BJ (cell line): ENCODE data around the gene SDHC. TPM values are rescaled to one million over a fixed set of nuclear protein-coding genes. Genes with fewer than 3 reads are reported as not detected.

Experiments
- CTCF ChIA-PET: fragments of 350-600 bp; formaldehyde crosslinking; extraction: SDS; loops from one replicate; lab custom pipeline; 2021; ENCODE audit warnings: antibody characterized with exemption, inconsistent platforms; lab: Yijun Ruan, JAX
- POLR2A ChIA-PET: fragments of 300-600 bp; sonication (Branson Sonifier 250); formaldehyde crosslinking; extraction: SDS; loops from one replicate; lab custom pipeline; 2021; ENCODE audit warnings: antibody characterized with exemption; lab: Charles Lee
- DNase-seq: peaks from one replicate; pipeline ENCODE4 v3.0.0-alpha.2; 2011; ENCODE audit warnings: low read depth
- H3K27me3 ChIP-seq: 2 replicates; pipeline ENCODE4 v1.6.0; 2011; ENCODE audit warnings: low read length; ENCODE audit not compliant: control insufficient read depth, insufficient read depth
- H3K36me3 ChIP-seq: 2 replicates; pipeline ENCODE4 v1.5.1; 2011; ENCODE audit warnings: low read length; ENCODE audit not compliant: control insufficient read depth, insufficient read depth
- H3K4me3 ChIP-seq: 2 replicates; pipeline ENCODE4 v1.5.1; 2011; ENCODE audit warnings: low read depth, mild to moderate bottlenecking, control low read depth, low read length
- CTCF ChIP-seq: IDR thresholded peaks from 2 replicates; pipeline ENCODE4 v1.5.1; 2011; ENCODE audit warnings: low read depth, mild to moderate bottlenecking, control low read depth, inconsistent platforms, low read length, moderate library complexity; ENCODE audit not compliant: insufficient read depth
- polyA plus RNA-seq: library from polyadenylated mRNA; depleted of rRNA; stranded (reverse); fragments of >200 nt; gene quantifications from 2 replicates; pipeline ENCODE4 v1.2.3, GENCODE V29; 2011

The SDHC gene
- polyA plus RNA-seq, 1 experiment: 275 TPM

GRCh38 chr1:161267321-161267720 lies 46.9 kb upstream of the SDHC start:
- CTCF ChIA-PET: interaction anchor here (0.9 to 1.0 kb wide), 2 partner anchors 24 to 39 kb away, joined by 4 to 5 read pairs; no protein-coding TSS in a partner anchor
- no peak for TF ChIP-seq CTCF
- no peak for DNase-seq
- POLR2A ChIA-PET: no interaction called here
- Histone ChIP-seq H3K27me3 (no peaks in the 10 kb centered on the region; the same call in none of the 2 replicates), H3K36me3 (no peaks in the 10 kb centered on the region), H3K4me3 (no peak overlapping the region)

- no peaks in the 10 kb centered on the region for H3K36me3 ChIP-seq
- TF ChIP-seq CTCF: no peak
- H3K27me3 ChIP-seq: no peaks in the 10 kb centered on the region; the same call in 1 of the 2 replicates
- DNase-seq: no peak
- H3K4me3 ChIP-seq: no peak overlapping the region
- ChIA-PET CTCF (interaction anchor here (0.7 to 0.9 kb wide), 2 partner anchors 48 to 524 kb away, joined by 3 read pairs; partner anchors contain the start of gene TOMM40L), POLR2A (no interaction called here)
These were observed 40.8 kb upstream of the SDHC start for GRCh38 chr1:161273402-161273801.

GRCh38 chr1:161274874-161275273 lies 39.3 kb upstream of the SDHC start:
- no peak for DNase-seq
- ChIA-PET POLR2A (no interaction called here), CTCF (interaction anchor here (1.3 kb wide), 1 partner anchor 17 kb away, joined by 5 read pairs; no protein-coding TSS in a partner anchor)
- H3K36me3 ChIP-seq: no peaks in the 10 kb centered on the region
- H3K4me3 ChIP-seq: no peak overlapping the region
- no peak for TF ChIP-seq CTCF
- H3K27me3 ChIP-seq: no peaks in the 10 kb centered on the region; the same call in 1 of the 2 replicates

GRCh38 chr1:161282991-161283390 lies 31.2 kb upstream of the SDHC start:
- Histone ChIP-seq H3K4me3 (no peak overlapping the region), H3K27me3 (peaks cover 3% of the 10 kb centered on the region), H3K36me3 (no peaks in the 10 kb centered on the region)
- no peak for TF ChIP-seq CTCF
- DNase-seq: no peak
- ChIA-PET CTCF (interaction anchor here (0.9 to 1.7 kb wide), 3 partner anchors 8 to 90 kb away, joined by 3 to 5 read pairs (median 3); no protein-coding TSS in a partner anchor), POLR2A (no interaction called here)

GRCh38 chr1:161285113-161285512 lies 29.1 kb upstream of the SDHC start:
- ChIA-PET POLR2A (no interaction called here), CTCF (interaction anchor here (0.6 to 1.9 kb wide), 2 partner anchors 25 to 39 kb away, joined by 4 read pairs; no protein-coding TSS in a partner anchor)
- H3K36me3 ChIP-seq: no peaks in the 10 kb centered on the region
- TF ChIP-seq CTCF: no peak
- DNase-seq: no peak
- no peak overlapping the region for H3K4me3 ChIP-seq
- H3K27me3 ChIP-seq: peaks cover 5% of the 10 kb centered on the region; the same call in 1 of the 2 replicates
